ENCODE measurements around the gene GFER. TPM values are rescaled to one million over a fixed set of nuclear protein-coding genes. Genes with fewer than 3 reads are reported as not detected.

GFER gene
- total and polyA plus RNA-seq, 2 of the 8 experiments (the other 6 are each of a cell fraction or from before 2014, with no cell fraction given), result 17.7 to 37.9 TPM

GRCh38 chr16:1999866-2000514 is 16.0 kb downstream of the GFER start:
- Histone ChIP-seq H3K9ac (replicated peaks in 1 of 4; ENCODE audit: extremely low read depth in 1 of 4, low read depth in 3 of 4, low read length in 3 of 4) (no peak overlapping the region), H3K14ac (ENCODE audit: insufficient read length) (no peak overlapping the region), H3K79me1 (ENCODE audit: low read depth, low read length) (no peaks in the 10 kb centered on the region), H2BK12ac (ENCODE audit: low read depth, low read length) (no peak overlapping the region), H2AFZ (ENCODE audit: low read length) (no peak overlapping the region), H2BK20ac (ENCODE audit: low read length) (no peak overlapping the region), H3K4ac (replicated peaks; ENCODE audit: insufficient read length, low read depth, low read length) (no peak overlapping the region), H3K4me3 (ENCODE audit: extremely low read depth in 1 of 4, insufficient read depth in 2 of 4, low read depth in 3 of 4, low read length in 4 of 4) (no peak overlapping the region), H2BK5ac (ENCODE audit: low read depth, low read length) (no peak overlapping the region), H2AK5ac (ENCODE audit: low read depth, low read length) (no peak overlapping the region), H2BK120ac (replicated peaks; ENCODE audit: low read depth, low read length) (no peak overlapping the region), H4K8ac (ENCODE audit: extremely low read depth, insufficient read depth, low read length) (no peak overlapping the region), H3K18ac (ENCODE audit: extremely low read depth, low read length) (no peak overlapping the region), H3K9me3 (ENCODE audit: insufficient read depth in 2 of 2, low read depth in 1 of 2, low read length in 1 of 2) (no peaks in the 10 kb centered on the region), H3K36me3 (ENCODE audit: control insufficient read depth in 2 of 4, insufficient read depth in 4 of 4, low read length in 3 of 4) (peaks cover 24 to 52% (median 42%) of the 10 kb centered on the region in 4 experiments), H4K5ac (ENCODE audit: insufficient read length, low read depth, low read length) (no peak overlapping the region), H3K27ac (ENCODE audit: low read depth, low read length) (no peak overlapping the region), H4K91ac (replicated peaks; ENCODE audit: insufficient read length, low read length) (no peak overlapping the region), H3K56ac (replicated peaks; ENCODE audit: insufficient read length, low read depth, low read length) (no peak overlapping the region), H3K23ac (ENCODE audit: insufficient read length) (no peak overlapping the region), H3K4me2 (ENCODE audit: insufficient read depth in 1 of 2, low read depth in 2 of 2, low read length in 2 of 2) (no peak overlapping the region), H3K4me1 (replicated peaks in 1 of 4; ENCODE audit: control insufficient read depth in 3 of 4, insufficient read depth in 4 of 4, low read length in 3 of 4) (peaks cover 0 to 13% (median 7%) of the 10 kb centered on the region in 4 experiments; a peak in 5 of 7 replicates), H2BK15ac (ENCODE audit: low read length) (no peak overlapping the region), H3K79me2 (ENCODE audit: control insufficient read depth in 1 of 2, insufficient read depth in 2 of 2, low read length in 2 of 2) (peaks cover 0 to 9% of the 10 kb centered on the region in 2 experiments; a peak in 2 of 4 replicates), H3K27me3 (replicated peaks in 1 of 4; ENCODE audit: control insufficient read depth in 3 of 4, extremely low read depth in 1 of 4, insufficient read depth in 3 of 4, low read length in 3 of 4) (no peaks in the 10 kb centered on the region), H4K20me1 (replicated peaks in 1 of 2; ENCODE audit: control insufficient read depth in 1 of 2, insufficient read depth in 2 of 2, low read length in 2 of 2) (peaks cover 15 to 39% of the 10 kb centered on the region in 2 experiments), H3K23me2 (ENCODE audit: low read depth, low read length) (no peaks in the 10 kb centered on the region)
- ChIA-PET CTCF (ENCODE audit: partially characterized antibody) (interaction anchor here (0.6 to 2.8 kb wide), 4 partner anchors 16 to 393 kb away, joined by 3 to 8 read pairs (median 4); no protein-coding TSS in a partner anchor), POLR2A (ENCODE audit: partially characterized antibody) (interaction anchor here (2.1 to 28.2 kb wide), 4 partner anchors 21 to 155 kb away, joined by 5 to 736 read pairs (median 8); partner anchors contain the start of genes NDUFB10, RNF151, RPS2 and TBL3)
- no peak for FAIRE-seq
- DNase-seq (ENCODE audit: low read depth in 1 of 2, low spot score in 2 of 2), result no peak
- 90% methylated on average over 19 of the region's 28 CpGs; no CpG with 5 or more reads in 1 of the 2 experiments for WGBS, 2 experiments (ENCODE audit: extremely low coverage in 1 of 2, insufficient coverage in 1 of 2, insufficient read length in 1 of 2, insufficient replicate concordance in 2 of 2, low coverage in 1 of 2, low lambda C conversion rate in 2 of 2, missing lambda C conversion rate in 1 of 2)
- no peak for TF ChIP-seq SP2 (IDR thresholded peaks at IDR 0.05; ENCODE audit: low read length)
- no peak for TF ChIP-seq ZNF274 (IDR thresholded peaks at IDR 0.05; ENCODE audit: borderline replicate concordance, extremely low read depth, low read length)
- no peak for TF ChIP-seq JUND (IDR thresholded peaks at IDR 0.05; ENCODE audit: low read length)
- TF ChIP-seq TAF7 (optimal IDR thresholded peaks at IDR 0.05; ENCODE audit: borderline replicate concordance, low read depth, low read length), result no peak
- no peak for TF ChIP-seq PHF8 (conservative IDR thresholded peaks at IDR 0.05; ENCODE audit: low read depth, low read length)
- no peak for TF ChIP-seq USF2 (IDR thresholded peaks at IDR 0.05; ENCODE audit: low read length)
